Activated T-cell treated with anti-CD3 and anti-CD28 coated beads for 48 hours (primary cell): Measurements from ENCODE around the gene CLIC3.

Experiments used
- DNase-seq: peaks from one replicate; pipeline ENCODE4 v3.0.0-alpha.2; 2020; ENCODE audit warnings: low read depth

CLIC3 gene

GRCh38 chr9:137030538-137031527, 34.5 kb upstream of the CLIC3 start:
- peak; percentile 37 for DNase-seq

GRCh38 chr9:137030006-137030405, 33.6 kb upstream of the CLIC3 start:
- DNase-seq: no peak

GRCh38 chr9:137029058-137029936, 32.9 kb upstream of the CLIC3 start:
- peak; percentile 71 for DNase-seq

GRCh38 chr9:137028263-137029057, 32.1 kb upstream of the CLIC3 start:
- peak; percentile 70 for DNase-seq

GRCh38 chr9:137027369-137028262, 31.2 kb upstream of the CLIC3 start, which contains the start of gene ABCA2:
ABCA2 (minus strand) TSS chr9:137028237; CDS start chr9:137028140, 97 bp downstream.
- DNase-seq: no peak

- no peak for DNase-seq
Measured at GRCh38 chr9:137026828-137027227, 30.5 kb upstream of the CLIC3 start.

GRCh38 chr9:137026384-137026783, 30.0 kb upstream of the CLIC3 start:
- DNase-seq: no peak

- no peak for DNase-seq
Measured at GRCh38 chr9:137025517-137025966, 29.2 kb upstream of the CLIC3 start.

GRCh38 chr9:137023583-137023991, 27.2 kb upstream of the CLIC3 start:
- DNase-seq: no peak

- no peak for DNase-seq
Measured at GRCh38 chr9:137023157-137023556, 26.8 kb upstream of the CLIC3 start.

- DNase-seq: no peak
Measured at GRCh38 chr9:137022662-137023008, 26.3 kb upstream of the CLIC3 start.

GRCh38 chr9:137021979-137022661, 25.8 kb upstream of the CLIC3 start:
- DNase-seq: peak; percentile 80

- no peak for DNase-seq
Measured at GRCh38 chr9:137021568-137021978, 25.2 kb upstream of the CLIC3 start.

GRCh38 chr9:137020771-137021567, 24.6 kb upstream of the CLIC3 start:
- no peak for DNase-seq

GRCh38 chr9:137019891-137020683, 23.7 kb upstream of the CLIC3 start:
- no peak for DNase-seq

- DNase-seq: no peak
Measured at GRCh38 chr9:137018761-137019559, 22.6 kb upstream of the CLIC3 start.

GRCh38 chr9:137017791-137018497, 21.6 kb upstream of the CLIC3 start:
- DNase-seq: no peak
